Ectodermal cell (in vitro differentiated cells): ENCODE data around the gene LGR4.

ENCODE experiments used
- H3K27ac ChIP-seq: 2 replicates; pipeline ENCODE4 v1.7.0; 2013; ENCODE audit warnings: mild to moderate bottlenecking, low read depth, low read length; ENCODE audit not compliant: insufficient read depth, poor library complexity, severe bottlenecking
- H3K27me3 ChIP-seq: 2 replicates; pipeline ENCODE4 v1.7.0; 2013; ENCODE audit warnings: mild to moderate bottlenecking, low read length; ENCODE audit not compliant: insufficient read depth, control insufficient read depth, poor library complexity, severe bottlenecking
- H3K36me3 ChIP-seq: one replicate; pipeline ENCODE4 v1.7.0; 2013; ENCODE audit warnings: low read length; ENCODE audit not compliant: control insufficient read depth, insufficient read depth
- H3K4me1 ChIP-seq: one replicate; pipeline ENCODE4 v1.7.0; 2013; ENCODE audit warnings: low read length; ENCODE audit not compliant: control insufficient read depth, insufficient read depth
- H3K4me3 ChIP-seq: 2 replicates; pipeline ENCODE4 v1.7.0; 2013; ENCODE audit warnings: low read depth, low read length, control low read depth; ENCODE audit not compliant: insufficient read depth
- H3K9me3 ChIP-seq: 2 replicates; pipeline ENCODE4 v1.7.0; 2013; ENCODE audit warnings: mild to moderate bottlenecking, low read length, moderate library complexity; ENCODE audit not compliant: control insufficient read depth
- WGBS, 2 experiments: methylation state at CpG; one replicate each; pipeline ENCODE4 v1.1.7; 2013; ENCODE audit warnings: missing lambda C conversion rate in 2 of 2; 5-methylcytosine and 5-hydroxymethylcytosine counted together

The LGR4 gene

DNA sequence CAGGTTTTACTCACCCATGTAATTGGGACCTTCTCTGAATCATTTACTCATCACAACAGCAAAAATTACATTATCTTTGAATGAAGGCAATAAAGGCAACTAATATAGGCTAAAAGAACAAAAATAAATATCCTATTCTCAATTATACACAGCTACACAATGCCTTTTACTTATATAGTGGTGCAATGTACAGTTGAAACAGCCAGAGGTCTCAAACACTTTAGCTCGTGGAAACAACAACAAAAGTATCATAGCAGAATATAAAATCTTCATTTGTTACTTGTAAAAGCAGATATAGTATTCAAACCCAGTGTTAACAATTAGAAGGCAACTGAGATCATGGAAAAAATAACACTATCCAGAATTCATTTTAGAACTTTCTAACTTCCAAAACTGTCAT is 88.9 kb downstream of the LGR4 start:
- H3K36me3 ChIP-seq = peaks cover 31% of the 10 kb centered on the region
- 100% methylated on average over 1 of the region's 1 CpG; no CpG with 5 or more reads in 1 of the 2 experiments for WGBS, 2 experiments
- H3K27ac ChIP-seq = no peak overlapping the region
- H3K4me1 ChIP-seq = no peaks in the 10 kb centered on the region
- no peaks in the 10 kb centered on the region for H3K9me3 ChIP-seq
- H3K4me3 ChIP-seq = no peak overlapping the region
- H3K27me3 ChIP-seq = no peaks in the 10 kb centered on the region

DNA sequence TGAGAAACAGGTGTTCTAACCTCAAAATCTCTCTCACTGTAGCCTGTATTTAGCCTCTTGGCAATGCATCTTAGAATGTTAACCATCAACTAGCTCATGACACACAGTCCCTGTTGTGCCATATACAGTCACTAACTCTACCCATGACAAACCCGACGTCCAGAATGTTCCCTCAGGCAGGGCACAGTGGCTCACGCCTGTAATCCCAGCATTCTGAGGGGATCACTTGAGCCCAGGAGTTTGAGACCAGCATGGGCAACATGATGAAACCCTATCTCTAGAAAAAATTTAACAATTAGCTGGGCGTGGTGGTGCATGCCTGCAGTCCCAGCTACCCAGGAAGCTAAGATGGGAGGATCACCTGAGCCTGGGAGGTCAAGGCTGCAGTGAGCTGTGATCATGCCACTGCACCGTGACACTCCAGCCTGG is 91.3 kb downstream of the LGR4 start:
- no peaks in the 10 kb centered on the region for H3K27me3 ChIP-seq
- no peak overlapping the region for H3K27ac ChIP-seq
- peaks cover 39% of the 10 kb centered on the region for H3K36me3 ChIP-seq
- H3K4me3 ChIP-seq = no peak overlapping the region
- WGBS, 2 experiments = 80 to 85% methylated on average over 5 of the region's 5 CpGs
- no peaks in the 10 kb centered on the region for H3K4me1 ChIP-seq
- H3K9me3 ChIP-seq = no peaks in the 10 kb centered on the region

GRCh38 chr11:27380771-27381170 is 91.8 kb downstream of the LGR4 start:
- Histone ChIP-seq H3K4me3 (no peak overlapping the region), H3K27ac (no peak overlapping the region), H3K27me3 (no peaks in the 10 kb centered on the region), H3K4me1 (no peaks in the 10 kb centered on the region), H3K9me3 (no peaks in the 10 kb centered on the region), H3K36me3 (peaks cover 39% of the 10 kb centered on the region)
- WGBS, 2 experiments = 100% methylated on average over 2 of the region's 2 CpGs; no CpG with 5 or more reads in 1 of the 2 experiments

DNA sequence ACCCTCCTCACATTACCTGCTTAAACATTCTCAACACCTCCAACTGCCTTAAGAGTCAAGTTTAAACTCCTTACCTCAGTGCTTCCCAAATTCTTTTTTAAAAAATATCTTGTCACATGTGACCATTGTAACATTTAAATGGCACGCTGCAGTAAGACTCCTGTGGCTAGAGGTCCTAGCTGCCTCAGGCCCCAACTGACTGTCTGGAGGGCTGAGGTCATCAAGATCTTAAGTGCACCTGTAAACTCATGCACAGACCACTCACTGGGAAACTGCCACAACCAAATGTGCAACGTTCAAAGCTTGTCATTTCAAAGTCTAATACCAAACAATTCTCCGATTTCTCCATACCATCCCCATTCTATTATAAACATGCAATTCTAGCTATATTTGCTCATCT is 93.1 kb downstream of the LGR4 start:
- peak overlapping the region; percentile 8 for H3K27ac ChIP-seq
- peaks cover 30% of the 10 kb centered on the region for H3K36me3 ChIP-seq

GRCh38 chr11:27375370-27375769 is 97.2 kb downstream of the LGR4 start:
- 89 to 98% methylated on average over 2 of the region's 2 CpGs for WGBS, 2 experiments
- no peaks in the 10 kb centered on the region for H3K4me1 ChIP-seq
- peaks cover 42% of the 10 kb centered on the region for H3K36me3 ChIP-seq
- no peak overlapping the region for H3K27ac ChIP-seq
- no peak overlapping the region for H3K4me3 ChIP-seq
- H3K27me3 ChIP-seq = no peaks in the 10 kb centered on the region
- H3K9me3 ChIP-seq = no peaks in the 10 kb centered on the region

More for the DNA sequence above, 93.1 kb downstream of the LGR4 start:
- H3K9me3 ChIP-seq = no peaks in the 10 kb centered on the region
- H3K4me1 ChIP-seq = no peaks in the 10 kb centered on the region
- no peak overlapping the region for H3K4me3 ChIP-seq
- WGBS, 2 experiments = 89 to 95% methylated on average over 3 of the region's 3 CpGs
- no peaks in the 10 kb centered on the region for H3K27me3 ChIP-seq

DNA sequence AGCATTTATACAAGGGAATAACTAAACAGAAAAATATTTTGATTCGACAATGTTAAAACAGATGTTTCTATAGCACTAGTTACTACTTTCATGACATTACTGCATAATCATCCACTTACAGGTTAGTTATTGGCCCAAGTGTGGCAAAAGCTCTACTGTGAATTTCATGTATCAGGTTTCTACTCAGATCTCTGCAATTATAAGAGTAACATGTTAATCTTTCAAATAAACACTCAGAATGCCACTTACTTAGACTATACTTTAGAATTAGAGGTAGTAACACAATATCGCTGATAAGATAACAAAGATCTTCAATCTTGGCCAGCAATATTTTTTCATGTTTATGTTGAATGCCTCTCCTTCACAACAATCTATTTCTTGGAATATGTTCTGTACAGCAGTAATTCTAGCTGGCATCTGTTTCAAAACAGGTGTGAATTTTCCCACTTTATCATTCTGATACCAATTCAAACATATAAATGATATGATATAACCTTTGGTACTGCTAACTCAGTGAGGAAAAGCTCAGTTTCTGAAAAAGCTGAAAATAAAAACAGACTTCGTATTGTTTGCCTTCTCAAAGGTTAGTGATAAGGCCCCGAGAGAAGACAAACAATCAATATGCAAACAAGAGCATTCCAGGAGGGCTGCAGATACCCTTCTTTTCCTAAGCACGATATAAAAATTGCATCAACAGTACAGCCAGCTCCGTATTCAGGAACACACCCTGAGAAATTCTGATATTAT is 98.6 kb downstream of the LGR4 start:
- no peaks in the 10 kb centered on the region for H3K9me3 ChIP-seq
- H3K4me1 ChIP-seq = no peaks in the 10 kb centered on the region
- no peak overlapping the region for H3K4me3 ChIP-seq
- no peak overlapping the region for H3K27ac ChIP-seq
- no peaks in the 10 kb centered on the region for H3K27me3 ChIP-seq
- 97% methylated on average over 5 to 6 of the region's 6 CpGs for WGBS, 2 experiments
- H3K36me3 ChIP-seq = peaks cover 37% of the 10 kb centered on the region

DNA sequence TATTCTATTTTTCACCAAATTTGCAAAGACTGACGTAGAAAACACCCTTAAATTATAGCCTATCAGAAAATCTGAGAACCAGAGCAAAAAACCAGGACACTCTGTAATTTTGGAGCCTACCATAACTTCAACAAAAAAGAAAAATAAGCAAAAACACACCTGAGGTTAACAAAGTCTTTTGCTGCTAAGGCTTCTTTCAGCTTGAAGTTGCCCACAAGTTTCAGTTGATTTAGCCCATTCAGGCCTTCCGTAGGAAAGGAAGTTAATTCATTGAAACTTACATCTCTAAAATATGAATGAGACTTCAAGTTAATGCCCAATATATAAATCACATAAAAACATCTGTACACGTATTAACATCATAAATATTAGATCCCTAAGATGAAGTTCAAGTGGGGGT is 99.2 kb downstream of the LGR4 start:
- Histone ChIP-seq H3K27ac (no peak overlapping the region), H3K27me3 (no peaks in the 10 kb centered on the region), H3K36me3 (peaks cover 37% of the 10 kb centered on the region), H3K4me1 (no peaks in the 10 kb centered on the region), H3K4me3 (no peak overlapping the region), H3K9me3 (no peaks in the 10 kb centered on the region)
- 92 to 99% methylated on average over 1 to 2 of the region's 3 CpGs for WGBS, 2 experiments

GRCh38 chr11:27372164-27372563 is 100.4 kb downstream of the LGR4 start:
- 97 to 98% methylated on average over 2 of the region's 2 CpGs for WGBS, 2 experiments
- H3K27me3 ChIP-seq = no peaks in the 10 kb centered on the region
- peaks cover 44% of the 10 kb centered on the region for H3K36me3 ChIP-seq
- no peak overlapping the region for H3K27ac ChIP-seq
- H3K9me3 ChIP-seq = no peaks in the 10 kb centered on the region
- H3K4me1 ChIP-seq = no peaks in the 10 kb centered on the region
- no peak overlapping the region for H3K4me3 ChIP-seq

DNA sequence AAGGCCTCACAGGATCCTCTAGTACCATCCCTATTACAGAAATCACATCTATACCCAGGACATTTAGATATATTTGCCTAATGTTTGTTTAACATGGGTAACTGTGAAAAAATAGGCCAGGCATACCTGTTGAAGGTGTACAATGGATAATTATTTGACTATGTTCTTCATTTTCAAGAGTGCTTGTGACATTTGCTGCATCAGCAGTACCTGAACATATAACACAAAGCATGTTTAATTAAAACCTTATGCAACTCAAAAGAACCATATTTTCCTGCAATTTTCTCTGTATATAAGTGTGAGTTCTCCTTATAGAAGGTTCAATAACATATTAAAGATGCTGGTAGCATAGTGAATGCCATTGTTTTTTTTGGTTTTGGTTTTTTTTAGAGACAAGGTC is 101.1 kb downstream of the LGR4 start:
- no peak overlapping the region for H3K27ac ChIP-seq
- H3K27me3 ChIP-seq = no peaks in the 10 kb centered on the region
- no peaks in the 10 kb centered on the region for H3K9me3 ChIP-seq
- H3K36me3 ChIP-seq = peaks cover 37% of the 10 kb centered on the region
- no peaks in the 10 kb centered on the region for H3K4me1 ChIP-seq
- no peak overlapping the region for H3K4me3 ChIP-seq

DNA sequence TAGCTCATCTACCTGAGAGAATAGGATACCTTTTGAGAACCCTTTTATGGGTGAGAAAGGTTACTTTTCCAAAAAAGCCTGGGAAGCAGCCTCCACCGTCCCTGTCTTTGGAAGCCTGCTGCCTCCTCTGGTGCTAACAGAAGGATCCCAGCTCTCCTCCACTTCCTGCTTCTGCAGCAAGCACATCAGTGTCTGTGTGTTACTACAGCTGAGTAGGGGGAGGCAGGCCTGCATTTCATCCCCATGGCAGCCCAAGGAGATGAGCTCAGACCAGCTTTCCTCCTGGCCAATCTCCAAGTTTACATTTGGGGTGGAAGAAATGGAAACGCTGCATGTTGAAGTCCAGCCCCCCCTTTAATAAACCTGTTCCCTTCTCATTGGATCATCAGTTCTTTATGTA is 102.2 kb downstream of the LGR4 start:
- Histone ChIP-seq H3K27ac (no peak overlapping the region), H3K36me3 (peaks cover 37% of the 10 kb centered on the region)

More for the DNA sequence above, 102.2 kb downstream of the LGR4 start:
- H3K9me3 ChIP-seq = no peaks in the 10 kb centered on the region
- 86 to 88% methylated on average over 2 of the region's 2 CpGs for WGBS, 2 experiments
- no peaks in the 10 kb centered on the region for H3K4me1 ChIP-seq
- H3K27me3 ChIP-seq = no peaks in the 10 kb centered on the region
- no peak overlapping the region for H3K4me3 ChIP-seq
